Mucosa of rectum (tissue), 2 donors: Measurements from ENCODE around the gene ADORA1.

Experiments
- H3K27ac ChIP-seq, 2 donors: one replicate each; pipeline ENCODE4 v1.7.0; 2013; ENCODE audit warnings: inconsistent platforms in 2 of 2, low read depth in 2 of 2, low read length in 2 of 2
- H3K27me3 ChIP-seq, 2 donors: one replicate each; pipeline ENCODE4 v1.7.0; 2013; ENCODE audit warnings: low read length in 2 of 2; ENCODE audit not compliant: control insufficient read depth in 2 of 2, insufficient read depth in 2 of 2
- H3K36me3 ChIP-seq, 2 donors: one replicate each; pipeline ENCODE4 v1.7.0; 2013; ENCODE audit warnings: low read length in 2 of 2; ENCODE audit not compliant: control insufficient read depth in 2 of 2, insufficient read depth in 2 of 2
- H3K4me1 ChIP-seq, 2 donors: one replicate each; pipeline ENCODE4 v1.7.0; 2013; ENCODE audit warnings: low read length in 2 of 2, mild to moderate bottlenecking in 1 of 2; ENCODE audit not compliant: control insufficient read depth in 2 of 2, insufficient read depth in 2 of 2
- H3K4me3 ChIP-seq, 2 donors: one replicate each; pipeline ENCODE4 v1.7.0; 2013; ENCODE audit warnings: low read length in 2 of 2
- H3K9ac ChIP-seq, 2 donors: one replicate each; pipeline ENCODE4 v1.7.0; 2013; ENCODE audit warnings: low read length in 2 of 2, low read depth in 1 of 2, mild to moderate bottlenecking in 1 of 2
- H3K9me3 ChIP-seq, 2 donors: one replicate each; pipeline ENCODE4 v1.7.0; 2013; ENCODE audit warnings: low read length in 2 of 2; ENCODE audit not compliant: control insufficient read depth in 2 of 2
- donor health status: healthy.
- donor health status: Normal muscosa, but diverticular disease.

Gene ADORA1

DNA sequence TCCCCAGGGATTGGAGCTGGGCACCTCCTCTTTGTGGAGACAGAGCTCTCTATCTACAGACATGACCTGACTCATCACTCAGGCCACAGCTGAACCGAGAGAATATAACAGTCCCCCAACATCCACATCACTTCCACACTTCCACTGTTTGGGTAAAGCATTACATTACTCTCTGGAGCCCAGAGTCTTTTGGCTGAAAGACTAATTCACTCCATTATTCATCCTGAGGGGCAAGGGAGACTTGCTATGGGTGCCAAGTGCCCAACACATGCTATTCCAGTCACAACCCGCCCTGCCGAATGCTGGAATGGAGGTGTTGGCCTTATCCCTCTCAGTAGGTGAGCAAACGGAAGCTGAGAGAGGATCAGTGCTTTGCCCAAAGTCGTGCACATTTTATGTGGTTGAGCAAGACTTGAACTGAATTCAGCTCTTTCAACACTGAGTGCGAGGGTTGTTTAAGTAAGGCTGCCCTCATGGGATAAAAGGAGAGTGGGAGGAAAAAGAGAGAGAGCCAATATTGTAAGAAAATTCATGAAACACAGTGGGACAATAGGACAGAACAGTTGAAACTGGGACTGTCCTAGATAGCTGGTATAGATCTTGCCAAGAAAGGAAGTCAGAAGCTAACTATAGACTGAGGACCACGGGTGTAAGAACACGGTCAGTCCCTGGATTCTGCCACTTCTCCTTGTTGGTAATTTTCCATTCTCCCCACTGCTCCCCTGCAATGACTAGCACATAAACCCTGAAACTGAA, 72.5 kb downstream of the ADORA1 start:
- Histone ChIP-seq H3K27me3 (no peaks in the 10 kb centered on the region), H3K4me1 (no peaks in the 10 kb centered on the region), H3K9me3 (no peaks in the 10 kb centered on the region), H3K36me3 (no peaks in the 10 kb centered on the region), H3K4me3 (no peak overlapping the region), H3K27ac (peak overlapping the region; percentile 35 to 52), H3K9ac (no peak overlapping the region)

DNA sequence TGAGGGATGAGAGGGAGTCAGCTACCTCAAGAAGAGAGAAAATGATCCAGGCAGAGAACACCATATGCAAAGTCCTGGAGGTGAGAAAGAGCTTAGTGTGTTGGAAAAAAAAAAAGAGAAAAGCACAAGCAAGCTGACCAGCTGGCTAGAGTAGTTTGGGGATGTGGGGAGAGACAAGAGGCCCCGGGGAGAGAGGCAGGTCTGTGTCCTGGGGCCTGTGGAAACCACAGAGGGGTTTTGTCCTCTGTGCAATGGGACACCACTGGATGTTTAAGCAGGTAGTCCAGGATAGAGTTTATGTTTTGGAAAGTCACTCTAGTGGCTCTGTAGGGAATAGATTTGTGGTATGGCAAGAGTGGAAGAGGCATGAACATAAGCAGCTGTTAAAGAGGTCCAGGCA, 73.4 kb downstream of the ADORA1 start:
- H3K27ac ChIP-seq = peak overlapping the region in 1 of 2 donors; percentile 52
- no peaks in the 10 kb centered on the region for H3K36me3 ChIP-seq
- no peak overlapping the region for H3K4me3 ChIP-seq
- no peaks in the 10 kb centered on the region for H3K9me3 ChIP-seq
- no peaks in the 10 kb centered on the region for H3K27me3 ChIP-seq
- H3K4me1 ChIP-seq = no peaks in the 10 kb centered on the region
- H3K9ac ChIP-seq = no peak overlapping the region

DNA sequence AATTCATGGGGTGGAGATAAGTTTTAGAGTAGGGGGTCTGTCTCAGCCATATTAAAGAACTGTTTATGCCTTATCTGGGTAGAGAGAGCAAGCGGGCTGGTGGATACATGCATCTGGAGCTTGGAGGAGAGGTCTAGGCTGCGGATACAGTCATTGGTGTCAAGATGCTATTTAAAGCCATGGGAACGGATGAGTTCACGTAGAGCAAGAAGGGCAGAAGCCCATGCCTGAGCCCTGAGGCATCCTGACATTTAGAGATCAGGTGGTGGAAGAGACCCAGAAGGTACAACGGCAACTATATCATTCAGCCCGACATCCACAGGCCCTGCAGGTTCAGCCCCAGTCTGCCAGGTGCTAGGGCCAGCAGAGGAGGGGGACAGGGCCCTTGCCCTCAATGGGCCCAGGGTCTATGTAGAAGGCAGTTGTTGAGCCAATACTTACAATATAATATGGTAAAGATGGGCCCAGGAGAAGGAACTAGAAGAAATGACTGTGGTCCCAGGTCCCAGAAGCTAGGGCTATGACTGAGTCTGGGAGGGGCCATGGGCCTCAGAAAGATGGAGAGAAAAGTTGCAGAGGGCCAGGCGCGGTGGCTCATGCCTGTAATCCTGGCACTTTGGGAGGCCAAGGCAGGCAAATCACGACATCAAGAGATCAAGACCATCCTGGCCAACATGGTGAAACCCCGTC, 74.1 kb downstream of the ADORA1 start:
- Histone ChIP-seq H3K9ac (no peak overlapping the region), H3K27ac (peak overlapping the region in 1 of 2 donors; percentile 41), H3K4me3 (no peak overlapping the region), H3K27me3 (no peaks in the 10 kb centered on the region), H3K4me1 (no peaks in the 10 kb centered on the region), H3K9me3 (no peaks in the 10 kb centered on the region), H3K36me3 (no peaks in the 10 kb centered on the region)

DNA sequence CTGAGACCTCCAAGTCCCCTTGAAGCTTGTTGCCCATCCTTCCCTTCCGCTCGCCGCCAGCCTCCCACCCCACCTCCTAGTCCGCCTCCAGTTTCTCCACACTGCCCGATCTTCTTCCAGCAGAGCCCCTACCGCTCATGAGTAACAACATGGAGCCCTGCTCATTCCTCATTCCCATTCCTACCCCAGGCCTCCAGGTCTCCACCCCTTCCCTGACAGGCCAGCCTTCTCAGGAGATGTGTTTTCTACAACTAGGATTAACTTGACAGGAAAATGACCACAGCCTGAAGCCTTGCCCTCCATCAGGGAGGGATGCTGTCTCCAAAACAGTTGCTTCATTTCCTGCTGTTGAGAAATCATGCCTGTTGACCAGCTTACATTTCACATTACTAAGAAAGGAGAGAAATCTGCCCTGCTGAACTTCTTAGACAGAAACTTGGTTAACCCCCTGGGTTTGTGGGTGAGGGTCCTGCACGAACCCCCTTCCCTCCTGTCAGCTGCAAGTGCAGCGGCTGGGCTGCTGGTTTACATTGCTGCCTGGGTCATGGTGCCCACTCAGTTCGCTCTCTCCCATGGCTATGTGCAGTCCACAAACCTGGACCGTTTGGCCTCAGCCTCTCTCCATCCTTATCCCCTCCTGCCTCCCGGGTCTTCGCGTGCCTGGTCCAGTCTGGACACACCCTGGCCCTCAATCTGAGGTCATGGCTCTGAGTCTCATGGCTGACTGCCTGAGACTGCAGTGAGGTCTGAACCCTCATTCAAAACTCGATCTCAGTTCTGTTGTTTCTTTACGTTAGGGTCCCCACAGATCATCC, 75.1 kb downstream of the ADORA1 start:
- Histone ChIP-seq H3K27ac (peak overlapping the region; percentile 45 to 46), H3K36me3 (no peaks in the 10 kb centered on the region), H3K9ac (no peak overlapping the region), H3K27me3 (no peaks in the 10 kb centered on the region), H3K9me3 (no peaks in the 10 kb centered on the region), H3K4me3 (no peak overlapping the region), H3K4me1 (no peaks in the 10 kb centered on the region)

DNA sequence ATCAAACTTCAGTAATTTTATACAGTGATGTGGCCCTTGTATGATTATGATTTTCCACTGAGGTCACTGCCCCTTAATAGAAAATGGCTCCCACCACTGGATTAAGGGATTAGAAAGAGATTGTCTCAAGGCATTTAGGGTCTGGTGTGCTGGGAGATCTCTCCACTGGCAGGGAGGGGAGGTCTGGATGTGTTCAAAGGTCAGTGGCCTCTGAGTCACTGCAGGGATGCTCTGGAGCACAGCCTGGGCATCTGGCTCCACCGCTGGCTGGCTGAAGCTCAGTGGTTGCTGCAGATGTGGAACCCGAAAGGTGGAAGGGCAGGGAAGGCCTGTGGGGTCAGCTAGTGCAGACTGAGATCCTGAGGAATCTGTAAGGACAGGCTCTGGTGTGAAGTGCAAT, 77.2 kb downstream of the ADORA1 start:
- H3K4me1 ChIP-seq = no peaks in the 10 kb centered on the region
- no peak overlapping the region for H3K4me3 ChIP-seq
- no peaks in the 10 kb centered on the region for H3K27me3 ChIP-seq
- no peak overlapping the region for H3K9ac ChIP-seq
- H3K27ac ChIP-seq = no peak overlapping the region
- H3K36me3 ChIP-seq = no peaks in the 10 kb centered on the region
- H3K9me3 ChIP-seq = no peaks in the 10 kb centered on the region

DNA sequence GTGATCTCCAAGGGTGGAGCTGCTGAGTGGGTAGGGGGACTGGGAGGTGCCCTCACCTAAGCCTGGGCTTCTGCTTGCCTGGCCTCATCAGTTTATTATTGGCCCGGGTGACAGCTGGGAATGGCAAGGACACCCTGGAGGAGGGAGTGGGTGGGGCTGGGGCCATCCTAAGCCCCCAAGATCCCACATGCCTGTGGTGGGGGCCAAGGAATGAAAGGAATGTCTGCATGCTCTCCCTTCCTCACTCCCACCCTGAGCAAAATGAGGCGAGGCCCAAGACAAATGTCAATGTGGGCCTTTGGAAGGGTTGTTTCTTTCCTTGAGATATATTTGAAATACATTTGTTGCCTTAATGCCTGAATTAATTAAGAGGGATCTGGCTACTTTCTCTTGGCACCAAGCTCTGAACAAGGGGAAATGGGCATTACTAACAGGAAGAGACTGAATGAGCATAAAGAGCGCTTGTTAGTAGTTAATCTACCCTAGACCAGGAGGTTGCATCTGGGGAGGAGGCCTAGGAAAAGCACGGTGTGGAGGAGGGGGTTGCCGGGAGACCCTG, 78.7 kb downstream of the ADORA1 start:
- no peak overlapping the region for H3K27ac ChIP-seq
- H3K36me3 ChIP-seq = no peaks in the 10 kb centered on the region
- no peaks in the 10 kb centered on the region for H3K9me3 ChIP-seq
- H3K4me3 ChIP-seq = no peak overlapping the region
- H3K9ac ChIP-seq = no peak overlapping the region
- H3K4me1 ChIP-seq = no peaks in the 10 kb centered on the region
- no peaks in the 10 kb centered on the region for H3K27me3 ChIP-seq

DNA sequence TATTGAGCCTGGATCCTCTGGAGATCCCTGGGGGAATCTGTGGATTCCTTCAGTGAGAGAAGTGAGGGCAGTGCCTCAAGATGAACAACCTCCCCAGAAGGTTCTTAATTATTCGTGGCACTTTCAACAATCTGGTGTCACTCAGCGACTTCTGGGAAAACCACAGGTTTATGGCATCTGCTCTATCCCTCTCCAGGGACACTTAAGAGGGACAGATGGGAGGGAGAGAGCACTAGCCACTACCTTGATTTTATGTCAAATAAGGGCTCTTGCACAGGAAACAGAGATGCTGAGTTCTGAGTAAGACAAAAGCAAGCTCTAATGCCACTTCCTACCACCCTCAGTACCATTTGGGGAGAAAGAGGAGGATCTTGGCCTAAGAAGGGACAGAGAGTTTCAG, 80.2 kb downstream of the ADORA1 start:
- no peak overlapping the region for H3K9ac ChIP-seq
- no peaks in the 10 kb centered on the region for H3K4me1 ChIP-seq
- H3K27ac ChIP-seq = no peak overlapping the region
- no peak overlapping the region for H3K4me3 ChIP-seq
- H3K27me3 ChIP-seq = no peaks in the 10 kb centered on the region
- H3K36me3 ChIP-seq = no peaks in the 10 kb centered on the region
- H3K9me3 ChIP-seq = no peaks in the 10 kb centered on the region

DNA sequence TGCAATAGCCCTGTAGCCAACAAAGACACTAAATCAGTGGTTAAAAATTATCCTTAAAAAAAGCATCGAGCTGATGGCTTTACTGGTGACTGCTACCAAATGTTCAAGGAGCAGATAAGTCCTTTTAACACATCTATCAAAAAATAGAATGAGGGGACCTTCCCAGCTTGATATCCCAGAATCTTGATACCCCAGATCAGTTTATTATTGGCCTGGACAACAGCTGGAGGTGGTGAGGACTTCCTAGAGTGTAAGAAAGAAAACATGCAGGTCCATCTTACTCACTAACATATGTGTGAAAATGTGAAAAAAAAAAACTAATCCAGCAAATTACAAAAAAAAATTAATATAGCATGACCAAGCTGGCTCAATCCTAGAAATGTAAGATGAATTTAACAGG, 80.7 kb downstream of the ADORA1 start:
- no peaks in the 10 kb centered on the region for H3K27me3 ChIP-seq
- H3K27ac ChIP-seq = no peak overlapping the region
- no peak overlapping the region for H3K9ac ChIP-seq
- H3K4me3 ChIP-seq = no peak overlapping the region
- H3K4me1 ChIP-seq = no peaks in the 10 kb centered on the region
- no peaks in the 10 kb centered on the region for H3K9me3 ChIP-seq
- no peaks in the 10 kb centered on the region for H3K36me3 ChIP-seq

DNA sequence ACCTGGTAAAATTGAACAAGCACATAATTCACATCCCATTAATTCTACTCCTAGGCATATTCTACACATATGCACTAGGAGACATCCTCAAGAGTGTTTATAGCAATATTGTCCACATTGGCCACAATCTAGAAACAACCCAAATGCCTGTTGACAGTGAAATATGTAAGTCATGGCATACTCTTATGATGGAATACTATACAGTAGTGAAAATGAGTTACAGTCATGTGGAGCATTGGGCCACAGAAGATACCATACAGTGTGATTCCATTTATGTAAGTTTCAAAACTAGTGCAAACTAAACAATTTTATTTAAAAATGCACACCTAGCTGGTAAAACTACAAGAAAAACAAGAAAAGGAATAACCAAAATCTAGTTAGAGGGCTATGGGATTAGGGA, 82.8 kb downstream of the ADORA1 start:
- H3K27me3 ChIP-seq = no peaks in the 10 kb centered on the region
- H3K4me1 ChIP-seq = no peaks in the 10 kb centered on the region
- H3K9me3 ChIP-seq = no peaks in the 10 kb centered on the region
- H3K4me3 ChIP-seq = no peak overlapping the region
- H3K27ac ChIP-seq = no peak overlapping the region
- no peaks in the 10 kb centered on the region for H3K36me3 ChIP-seq
- H3K9ac ChIP-seq = no peak overlapping the region

DNA sequence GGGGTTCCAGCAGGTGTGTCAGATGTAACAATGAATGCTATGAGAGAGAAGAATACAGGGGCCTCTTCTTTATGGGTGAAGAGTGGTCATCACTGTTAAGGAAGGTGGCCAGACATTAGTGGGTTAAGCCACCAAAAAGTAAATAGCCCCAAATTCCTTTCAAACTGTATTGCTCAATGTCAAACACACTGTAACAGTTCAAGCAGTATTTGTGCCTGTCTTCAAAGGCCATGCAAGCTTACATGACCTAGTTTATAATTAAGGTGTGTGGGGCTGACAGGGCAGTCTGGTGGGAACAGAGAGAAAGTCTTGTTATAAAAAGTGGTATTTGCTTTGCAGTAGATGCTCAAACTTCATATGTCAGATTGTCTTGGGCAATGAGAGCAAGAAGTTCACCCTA, 83.5 kb downstream of the ADORA1 start:
- Histone ChIP-seq H3K9me3 (no peaks in the 10 kb centered on the region), H3K4me1 (no peaks in the 10 kb centered on the region), H3K27ac (no peak overlapping the region), H3K27me3 (peaks cover 0 to 5% of the 10 kb centered on the region in 2 donors), H3K36me3 (no peaks in the 10 kb centered on the region), H3K4me3 (no peak overlapping the region), H3K9ac (no peak overlapping the region)
